ENCODE measurements around the gene TBC1D16. TPM values are rescaled to one million over a fixed set of nuclear protein-coding genes. Genes with fewer than 3 reads are reported as not detected.
"Not testable (repeated sequence)": the region's sequence is repeated elsewhere in the genome, so short reads cannot be mapped to it uniquely, and the experiment has no call there.

The TBC1D16 gene
- total RNA-seq, 2 experiments from 2014 or later: 8.3 to 10.4 TPM

DNA sequence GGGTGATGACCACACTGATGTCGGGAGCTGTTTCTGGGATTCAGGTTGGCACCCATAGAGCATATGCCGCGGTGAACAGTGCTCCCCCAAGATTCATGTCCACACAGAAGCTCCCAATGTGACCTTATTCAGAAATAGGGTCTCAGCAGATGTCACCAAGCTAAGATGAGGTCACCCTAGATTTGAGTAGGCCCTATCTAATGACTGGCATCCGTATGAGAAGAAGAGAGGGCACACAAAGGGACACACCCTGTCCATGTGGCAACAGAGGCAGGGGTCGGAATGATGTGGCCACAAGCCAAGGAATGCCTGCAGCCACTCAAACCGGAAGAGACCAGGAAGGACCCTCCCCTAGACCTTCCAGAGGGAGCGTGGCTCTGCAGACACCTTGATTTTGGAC lies 35.5 kb downstream of the TBC1D16 start:
- Mint-ChIP-seq H3K27ac (no peak overlapping the region), H3K9me3 (ENCODE audit: low read depth) (no peaks in the 10 kb centered on the region), H3K4me3 (no peak overlapping the region), H3K4me1 (peaks cover 33% of the 10 kb centered on the region), H3K27me3 (no peaks in the 10 kb centered on the region), H3K36me3 (ENCODE audit: low read depth) (no peaks in the 10 kb centered on the region)
- CTCF ChIA-PET: interaction anchor here (0.6 to 1.3 kb wide), 3 partner anchors 9 to 258 kb away, joined by 3 to 9 read pairs (median 3); no protein-coding TSS in a partner anchor
- POLR2A ChIA-PET: no interaction called here
- intact Hi-C loops (cut with DNase I, micrococcal nuclease): no loop called here
- DNase-seq: no peak
- no peak for ATAC-seq

DNA sequence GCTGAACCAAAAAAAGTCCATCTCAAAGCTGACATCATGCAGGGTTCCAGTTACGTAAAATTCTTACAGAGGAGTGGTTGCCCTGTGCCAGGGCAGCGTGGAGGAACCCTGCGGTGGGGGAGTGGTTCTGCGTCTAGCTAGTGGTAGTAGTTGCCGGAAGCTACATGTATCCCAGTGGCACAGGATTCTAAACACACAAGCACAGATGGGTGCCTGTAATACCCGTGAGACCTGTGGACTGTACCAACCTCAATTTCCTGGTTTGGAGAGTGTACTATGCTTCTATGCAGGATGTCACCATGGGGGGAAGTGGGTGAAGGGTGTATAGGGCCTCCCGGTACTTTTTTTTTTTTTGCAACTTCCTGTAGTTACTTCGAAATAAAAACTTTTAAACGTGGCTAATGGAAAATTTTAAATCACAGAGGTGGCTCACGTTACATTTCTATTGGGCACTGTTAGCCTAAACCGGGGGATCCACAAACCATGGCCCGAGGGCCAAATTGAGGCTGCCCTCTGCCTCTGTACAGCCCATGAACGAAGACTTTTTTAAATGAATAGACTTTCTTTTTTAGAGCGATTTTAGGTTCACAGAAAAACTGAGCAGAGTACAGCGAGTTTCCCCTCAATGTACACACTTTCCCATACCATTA lies 38.5 kb downstream of the TBC1D16 start:
- Mint-ChIP-seq H3K36me3 (ENCODE audit: low read depth) (peaks cover 5% of the 10 kb centered on the region), H3K9me3 (ENCODE audit: low read depth) (no peaks in the 10 kb centered on the region), H3K4me1 (peaks cover 53% of the 10 kb centered on the region), H3K27ac (peak overlapping the region; percentile 98), H3K27me3 (no peaks in the 10 kb centered on the region), H3K4me3 (peak overlapping the region; percentile 60)
- ChIA-PET CTCF (interaction anchor here (0.6 to 2.3 kb wide), 4 partner anchors 9 to 200 kb away, joined by 3 to 19 read pairs (median 4); partner anchors contain the start of gene CBX8), POLR2A (interaction anchor here (0.6 to 1.0 kb wide), 2 partner anchors 158 to 1332 kb away, joined by 3 read pairs; no protein-coding TSS in a partner anchor)
- peak; percentile 88 for ATAC-seq
- DNase-seq: peak; percentile 88
- intact Hi-C loops (cut with DNase I, micrococcal nuclease): loop anchor here (1.0 to 10.0 kb wide), 7 partner anchors 39 to 1222 kb away; partner anchors contain the start of genes CBX8 (in 1 of the 2) and CCDC40 (in 1 of the 2)

DNA sequence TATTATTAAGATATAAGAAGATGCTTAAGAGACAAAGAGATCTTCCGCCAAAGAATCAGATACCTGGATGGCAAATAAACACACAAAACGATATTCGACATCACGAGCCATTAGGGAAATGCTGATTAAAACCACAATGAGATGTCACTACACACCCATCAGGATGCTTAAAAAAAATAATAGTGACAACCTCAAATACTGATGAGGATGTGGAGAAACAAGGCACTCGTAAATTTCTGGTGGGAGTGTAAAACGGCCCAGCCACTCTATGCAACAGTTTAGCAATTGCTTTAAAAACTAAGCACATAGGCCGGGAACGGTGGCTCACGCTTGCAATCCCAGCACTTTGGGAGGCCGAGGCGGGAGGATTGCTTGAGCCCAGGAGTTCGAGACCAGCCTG lies 39.4 kb downstream of the TBC1D16 start:
- ChIA-PET POLR2A (interaction anchor here (0.6 to 1.0 kb wide), 2 partner anchors 157 kb away, joined by 3 to 8 read pairs; partner anchors contain the start of gene CBX4), CTCF (interaction anchor here (0.6 to 3.3 kb wide), 4 partner anchors 10 to 199 kb away, joined by 3 to 35 read pairs (median 11); partner anchors contain the start of gene CBX8)
- Mint-ChIP-seq H3K27ac (peak overlapping the region; percentile 98), H3K4me1 (peaks cover 53% of the 10 kb centered on the region), H3K36me3 (ENCODE audit: low read depth) (peaks cover 5% of the 10 kb centered on the region), H3K9me3 (ENCODE audit: low read depth) (no peaks in the 10 kb centered on the region), H3K27me3 (no peaks in the 10 kb centered on the region), H3K4me3 (no peak overlapping the region)
- no peak for ATAC-seq
- intact Hi-C loops (cut with DNase I, micrococcal nuclease): loop anchor here (2.0 to 10.0 kb wide), 4 partner anchors 61 to 1221 kb away; no protein-coding TSS in a partner anchor
- peak; percentile 7 for DNase-seq

DNA sequence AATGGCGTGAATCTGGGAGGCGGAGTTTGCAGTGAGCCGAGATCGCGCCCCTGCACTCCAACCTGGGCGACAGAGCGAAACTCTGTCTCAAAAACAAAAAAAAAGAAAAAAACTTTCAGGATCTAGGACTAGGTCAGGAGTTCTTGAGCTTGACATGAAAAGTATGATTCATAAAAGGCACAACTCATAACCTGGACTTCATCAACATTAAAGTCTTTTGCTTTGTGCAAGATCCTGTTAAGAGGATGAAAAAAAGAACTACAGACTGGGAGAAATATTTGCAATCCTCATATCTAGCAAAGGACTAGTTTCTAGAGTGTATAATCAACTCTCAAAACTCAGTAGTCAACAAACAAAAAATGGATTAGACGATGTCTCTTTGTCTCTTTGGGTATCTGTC lies 40.0 kb downstream of the TBC1D16 start:
- CTCF ChIA-PET: interaction anchor here (3.3 kb wide), 1 partner anchor 11 kb away, joined by 35 read pairs; no protein-coding TSS in a partner anchor
- DNase-seq: no peak
- Mint-ChIP-seq H3K4me3 (no peak overlapping the region), H3K27ac (peak overlapping the region; percentile 98), H3K4me1 (peaks cover 55% of the 10 kb centered on the region), H3K36me3 (ENCODE audit: low read depth) (peaks cover 5% of the 10 kb centered on the region), H3K9me3 (ENCODE audit: low read depth) (no peaks in the 10 kb centered on the region), H3K27me3 (no peaks in the 10 kb centered on the region)
- POLR2A ChIA-PET: interaction anchor here (0.6 kb wide), 1 partner anchor 156 kb away, joined by 8 read pairs; the partner anchor contains the start of gene CBX4
- intact Hi-C loops (cut with DNase I, micrococcal nuclease): loop anchor here (2.0 to 10.0 kb wide), 4 partner anchors 61 to 1221 kb away; no protein-coding TSS in a partner anchor
- no peak for ATAC-seq

DNA sequence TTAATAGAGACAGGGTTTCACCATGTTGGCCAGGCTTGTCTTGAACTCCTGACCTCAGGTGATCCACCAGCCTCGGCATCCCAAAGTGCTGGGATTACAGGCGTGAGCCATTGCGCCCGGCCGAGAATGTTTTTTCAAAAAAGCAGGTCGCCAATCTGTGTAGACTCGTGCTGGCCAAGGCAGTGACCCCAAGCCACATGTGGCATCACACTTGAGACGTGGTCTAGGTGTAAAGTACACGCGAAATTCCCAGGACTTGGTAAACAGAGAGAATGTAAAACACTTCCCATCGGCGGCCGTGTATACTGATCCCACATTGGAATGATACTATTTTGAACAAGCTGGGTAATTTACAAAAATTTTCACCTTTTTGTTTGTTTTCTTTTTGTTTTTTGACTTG lies 41.1 kb downstream of the TBC1D16 start:
- intact Hi-C loops (cut with DNase I, micrococcal nuclease): loop anchor here (5.0 to 10.0 kb wide), 5 partner anchors 60 to 1220 kb away; partner anchors contain the start of gene CBX4 (in 1 of the 2)
- Mint-ChIP-seq H3K9me3 (ENCODE audit: low read depth) (no peaks in the 10 kb centered on the region), H3K36me3 (ENCODE audit: low read depth) (peaks cover 5% of the 10 kb centered on the region), H3K4me1 (peaks cover 55% of the 10 kb centered on the region), H3K27ac (peak overlapping the region; percentile 94), H3K27me3 (no peaks in the 10 kb centered on the region), H3K4me3 (no peak overlapping the region)
- DNase-seq (no peak), ATAC-seq (no peak)
- CTCF ChIA-PET: interaction anchor here (0.6 to 3.3 kb wide), 7 partner anchors 12 to 249 kb away, joined by 3 to 35 read pairs (median 3); no protein-coding TSS in a partner anchor
- POLR2A ChIA-PET: no interaction called here

DNA sequence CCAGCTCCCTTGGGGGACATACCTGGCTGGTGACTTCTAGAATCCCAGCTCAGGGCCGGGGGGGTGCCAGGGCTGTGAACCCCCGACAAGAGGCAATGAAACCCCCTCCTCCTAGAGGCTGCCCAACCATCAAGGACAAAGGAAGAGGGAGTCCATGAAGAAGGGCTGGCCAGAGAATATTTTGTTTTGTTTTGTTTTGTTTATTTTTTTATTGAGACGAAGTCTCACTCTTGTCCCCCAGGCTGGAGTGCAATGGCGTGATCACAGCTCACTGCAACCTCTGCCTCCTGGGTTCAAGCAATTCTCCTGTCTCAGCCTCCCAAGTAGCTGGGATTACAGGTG lies 41.5 kb downstream of the TBC1D16 start:
- ATAC-seq; POLR2A ChIA-PET; DNase-seq; H3K27me3 Mint-ChIP-seq; H3K9me3 Mint-ChIP-seq (ENCODE audit: low read depth); H3K36me3 Mint-ChIP-seq (ENCODE audit: low read depth): not testable (repeated sequence)
- Mint-ChIP-seq H3K4me3 (peak overlapping the region; percentile 75), H3K27ac (peak overlapping the region; percentile 94), H3K4me1 (peaks cover 55% of the 10 kb centered on the region)
- CTCF ChIA-PET: interaction anchor here (0.7 to 3.3 kb wide), 10 partner anchors 9 to 252 kb away, joined by 3 to 35 read pairs (median 4); no protein-coding TSS in a partner anchor
- intact Hi-C loops (cut with DNase I, micrococcal nuclease): loop anchor here (5.0 to 10.0 kb wide), 5 partner anchors 59 to 1219 kb away; partner anchors contain the start of gene CBX4 (in 1 of the 2)

DNA sequence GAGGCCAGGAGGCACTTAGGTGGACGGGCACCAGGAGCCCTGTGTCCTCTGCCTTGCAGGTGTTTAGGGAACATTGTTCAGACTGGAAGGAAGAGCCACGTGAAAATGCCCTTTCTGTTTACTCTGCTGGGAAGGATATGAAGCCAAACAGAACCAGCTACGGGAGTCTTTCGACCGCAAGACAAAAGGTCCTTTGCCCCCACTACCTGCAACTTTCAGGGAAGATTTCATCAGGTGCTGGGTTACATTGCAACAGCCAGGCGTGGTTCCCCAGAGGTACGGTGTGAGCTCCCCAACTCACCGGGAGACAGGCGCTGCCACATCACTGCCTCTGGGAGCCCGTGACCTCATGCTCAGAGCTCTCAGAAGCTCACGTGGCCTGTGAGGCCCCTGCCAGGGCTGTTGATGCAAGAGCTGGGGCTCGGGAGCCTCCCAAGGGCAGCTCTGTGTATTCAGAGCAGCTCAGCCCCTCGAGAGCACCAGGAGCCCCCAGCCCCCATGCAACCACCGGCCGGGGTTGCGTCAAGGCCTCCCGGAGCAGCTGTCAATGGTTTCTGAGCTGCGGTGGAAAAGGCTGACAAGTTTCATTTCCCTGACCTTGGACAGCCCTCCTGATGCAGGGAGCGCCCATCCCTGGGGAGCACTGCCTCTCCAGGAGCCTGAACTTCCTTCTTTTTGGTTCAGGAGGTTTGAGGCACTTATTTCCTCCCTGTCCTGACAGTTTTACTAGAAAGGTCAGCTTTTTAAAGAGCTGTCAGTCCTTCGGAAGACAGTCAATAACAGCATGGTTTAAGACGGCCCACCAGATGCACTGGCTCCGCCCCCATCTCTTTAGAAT lies 42.1 kb downstream of the TBC1D16 start:
- Mint-ChIP-seq H3K4me3 (peak overlapping the region; percentile 75), H3K27ac (peak overlapping the region; percentile 94), H3K4me1 (peaks cover 54% of the 10 kb centered on the region), H3K9me3 (ENCODE audit: low read depth) (no peaks in the 10 kb centered on the region), H3K27me3 (no peaks in the 10 kb centered on the region), H3K36me3 (ENCODE audit: low read depth) (peaks cover 5% of the 10 kb centered on the region)
- intact Hi-C loops (cut with DNase I, micrococcal nuclease): loop anchor here (1.0 to 10.0 kb wide), 7 partner anchors 59 to 1219 kb away; partner anchors contain the start of genes CBX4 (in 1 of the 2) and CBX8 (in 1 of the 2)
- DNase-seq: peak; percentile 91
- ATAC-seq: peak; percentile 58
- POLR2A ChIA-PET: no interaction called here
- CTCF ChIA-PET: interaction anchor here (0.7 to 3.3 kb wide), 11 partner anchors 10 to 251 kb away, joined by 3 to 35 read pairs (median 4); no protein-coding TSS in a partner anchor

DNA sequence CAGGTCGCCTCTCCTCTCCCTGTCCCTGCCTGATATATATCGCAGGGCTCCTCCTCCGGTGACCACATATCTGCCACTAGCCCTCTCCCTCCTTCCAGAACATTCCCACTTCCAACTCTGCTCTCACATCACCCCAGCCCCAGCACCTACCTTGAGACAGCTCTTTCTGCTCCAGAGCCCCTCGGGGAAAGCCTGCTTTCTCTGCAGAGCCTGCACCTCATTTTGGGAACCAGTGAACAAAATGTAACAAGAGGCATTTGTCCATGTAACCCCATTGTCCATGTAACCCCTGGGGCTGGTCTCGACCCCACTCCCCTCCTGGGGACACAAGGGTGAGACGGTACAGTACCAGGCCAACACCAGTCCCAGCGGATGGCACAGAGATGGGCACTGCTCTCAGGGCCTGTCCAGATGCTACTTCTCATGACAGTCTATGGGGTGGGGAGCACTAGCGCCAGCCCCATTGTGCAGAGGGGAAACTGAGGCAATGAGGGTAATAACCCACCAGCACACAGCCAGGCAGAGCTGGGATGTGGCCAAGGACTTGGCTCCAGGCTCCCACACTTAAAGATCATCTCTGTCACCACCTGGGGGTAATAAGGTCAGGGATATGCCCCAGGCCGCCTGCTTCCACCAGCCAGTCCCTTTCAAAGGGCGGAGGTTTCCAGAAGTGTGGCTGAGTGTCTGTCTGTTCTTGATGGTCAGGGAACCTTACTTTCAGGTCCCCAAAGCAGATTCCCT lies 42.9 kb downstream of the TBC1D16 start:
- ATAC-seq (no peak), DNase-seq (peak; percentile 39)
- Mint-ChIP-seq H3K4me1 (peaks cover 54% of the 10 kb centered on the region), H3K36me3 (ENCODE audit: low read depth) (peaks cover 5% of the 10 kb centered on the region), H3K27me3 (no peaks in the 10 kb centered on the region), H3K4me3 (peak overlapping the region; percentile 75), H3K9me3 (ENCODE audit: low read depth) (no peaks in the 10 kb centered on the region), H3K27ac (peak overlapping the region; percentile 94)
- ChIA-PET POLR2A (no interaction called here), CTCF (interaction anchor here (0.6 to 3.3 kb wide), 10 partner anchors 11 to 933 kb away, joined by 3 to 35 read pairs (median 4); no protein-coding TSS in a partner anchor)
- intact Hi-C loops (cut with DNase I, micrococcal nuclease): loop anchor here (1.0 to 10.0 kb wide), 8 partner anchors 58 to 1218 kb away; partner anchors contain the start of genes CBX4 (in 1 of the 2) and CBX8 (in 1 of the 2)

DNA sequence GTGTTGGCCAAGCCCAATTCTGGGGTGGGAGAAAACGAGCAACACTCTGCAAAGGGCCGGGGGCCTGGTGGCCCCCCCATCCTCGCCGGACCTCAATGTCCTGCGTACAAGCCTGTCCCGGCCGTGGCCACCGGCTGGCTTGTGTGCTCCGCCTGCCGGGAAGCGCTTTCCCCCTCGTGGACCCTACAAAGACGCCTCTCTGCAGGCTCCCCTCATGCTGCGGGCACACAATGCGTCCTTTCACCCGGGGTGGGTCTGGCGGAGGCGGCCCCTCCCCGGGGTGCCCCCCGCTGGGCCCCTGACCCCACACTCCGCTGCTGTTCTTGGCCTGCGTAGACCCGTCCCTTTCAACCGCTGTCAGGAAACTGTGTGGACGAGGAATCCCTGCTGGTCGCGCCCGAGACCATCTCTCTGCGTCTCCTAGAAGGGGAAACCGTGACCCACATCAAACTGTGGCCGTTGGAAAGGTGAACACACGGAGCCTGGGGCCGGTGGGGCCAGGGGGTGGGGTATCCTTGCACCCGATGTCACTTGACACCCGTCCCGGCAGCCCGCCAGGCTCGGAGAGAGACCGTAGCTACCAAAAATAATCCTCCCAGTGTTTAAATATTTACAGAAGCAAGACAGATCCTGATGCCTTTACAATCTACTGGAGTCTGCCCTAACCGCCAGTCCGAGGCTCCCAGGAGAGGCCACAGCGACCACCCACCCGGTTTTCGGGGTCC lies 43.6 kb downstream of the TBC1D16 start:
- H3K36me3 Mint-ChIP-seq (ENCODE audit: low read depth): peaks cover 5% of the 10 kb centered on the region
- ChIA-PET POLR2A (no interaction called here), CTCF (interaction anchor here (0.6 to 1.1 kb wide), 5 partner anchors 16 to 555 kb away, joined by 3 to 5 read pairs (median 3); no protein-coding TSS in a partner anchor)
- peak overlapping the region; percentile 94 for H3K27ac Mint-ChIP-seq
- intact Hi-C loops (cut with DNase I, micrococcal nuclease): loop anchor here (1.0 to 10.0 kb wide), 11 partner anchors 57 to 1217 kb away; partner anchors contain the start of gene CBX4 (in 2 of the 2)
- no peaks in the 10 kb centered on the region for H3K9me3 Mint-ChIP-seq (ENCODE audit: low read depth)
- H3K4me3 Mint-ChIP-seq: peak overlapping the region; percentile 75
- H3K27me3 Mint-ChIP-seq: no peaks in the 10 kb centered on the region
- ATAC-seq (peak; percentile 4), DNase-seq (peak; percentile 33)
- H3K4me1 Mint-ChIP-seq: peaks cover 48% of the 10 kb centered on the region
